Colonic mucosa (tissue), 4 donors: ENCODE results near the gene AQP5. TPM values are rescaled to one million over a fixed set of nuclear protein-coding genes. Genes with fewer than 3 reads are reported as not detected.
"Not testable (repeated sequence)": the region's sequence is repeated elsewhere in the genome, so short reads cannot be mapped to it uniquely, and the experiment has no call there.

Experiments
- DNase-seq: peaks from one replicate; pipeline ENCODE4 v3.0.0-alpha.2; 2020
- H3K27ac ChIP-seq: fragments of 200-600 bp; one replicate; pipeline ENCODE4 v1.8.0; 2021
- H3K27me3 ChIP-seq: fragments of 200-600 bp; one replicate; pipeline ENCODE4 v1.8.0; 2021
- H3K36me3 ChIP-seq: fragments of 200-600 bp; one replicate; pipeline ENCODE4 v1.8.0; 2021
- H3K4me1 ChIP-seq: fragments of 200-600 bp; one replicate; pipeline ENCODE4 v1.8.0; 2021; ENCODE audit warnings: mild to moderate bottlenecking
- H3K4me3 ChIP-seq: fragments of 200-600 bp; one replicate; pipeline ENCODE4 v1.8.0; 2021
- H3K9ac ChIP-seq, 2 donors: one replicate each; pipeline ENCODE4 v1.7.0; 2013; ENCODE audit warnings: control low read depth in 2 of 2, low read depth in 2 of 2, low read length in 2 of 2
- H3K9me3 ChIP-seq: fragments of 200-600 bp; one replicate; pipeline ENCODE4 v1.8.0; 2021
- CTCF ChIP-seq: fragments of 200-600 bp; IDR thresholded peaks from one replicate; pipeline ENCODE4 v1.8.0; 2022; ENCODE audit warnings: antibody characterized with exemption, mild to moderate bottlenecking
- intact Hi-C: fragments of 100-400 bp; cut with DNase I; formaldehyde crosslinking; loops from one replicate; pipeline ENCODE4 v1.14.1; 2022
- total RNA-seq, 2 donors: library from RNA; stranded (reverse); fragmentation: NEBNext Ultra II Directional in 1 of 2; extraction: Animal tissue kit (Norgen Biotek cat#: 25700) in 1 of 2; gene quantifications; one replicate each; pipeline ENCODE4 v1.2.1, GENCODE V29; 2021
- donor health status: healthy.
- donor health status: DM: no; HTN: no; CAD: no.
- donor health status: DM: no; HTN: no; CAD: no.

Gene AQP5
- total RNA-seq, 2 donors from 2014 or later: not detected

- H3K4me3 ChIP-seq: no peak overlapping the region
- DNase-seq: no peak
- no peak overlapping the region for H3K9ac ChIP-seq
- no peaks in the 10 kb centered on the region for H3K4me1 ChIP-seq
- H3K27me3 ChIP-seq: no peaks in the 10 kb centered on the region
- no peak for TF ChIP-seq CTCF
- H3K36me3 ChIP-seq: no peaks in the 10 kb centered on the region
- intact Hi-C loops: no loop called here
- H3K27ac ChIP-seq: no peak overlapping the region
- no peaks in the 10 kb centered on the region for H3K9me3 ChIP-seq
These were observed 26.1 kb downstream of the AQP5 start for GRCh38 chr12:49987625-49988303.

- DNase-seq, H3K27ac ChIP-seq, intact Hi-C loops, H3K9ac ChIP-seq, H3K36me3 ChIP-seq, H3K4me3 ChIP-seq, H3K27me3 ChIP-seq, H3K9me3 ChIP-seq, H3K4me1 ChIP-seq: not testable (repeated sequence)
These were observed 27.7 kb downstream of the AQP5 start for GRCh38 chr12:49989400-49989799.

- H3K36me3 ChIP-seq: no peaks in the 10 kb centered on the region
These were observed 28.6 kb downstream of the AQP5 start for GRCh38 chr12:49990273-49990672.

GRCh38 chr12:49998453-49998852 is 36.8 kb downstream of the AQP5 start:
- no peak overlapping the region for H3K4me3 ChIP-seq
- H3K9ac ChIP-seq: no peak overlapping the region
- H3K9me3 ChIP-seq: no peaks in the 10 kb centered on the region
- no peaks in the 10 kb centered on the region for H3K27me3 ChIP-seq
- no peak for DNase-seq
- H3K27ac ChIP-seq: no peak overlapping the region
- H3K4me1 ChIP-seq: no peaks in the 10 kb centered on the region
- TF ChIP-seq CTCF: no peak
- intact Hi-C loops: no loop called here
- H3K36me3 ChIP-seq: no peaks in the 10 kb centered on the region

More at GRCh38 chr12:49990273-49990672, 28.6 kb downstream of the AQP5 start:
- Histone ChIP-seq H3K27me3 (no peaks in the 10 kb centered on the region), H3K4me1 (no peaks in the 10 kb centered on the region), H3K27ac (no peak overlapping the region), H3K9me3 (no peaks in the 10 kb centered on the region), H3K4me3 (no peak overlapping the region), H3K9ac (no peak overlapping the region)
- DNase-seq: no peak
- TF ChIP-seq CTCF: no peak
- intact Hi-C loops: no loop called here

GRCh38 chr12:50003595-50003994 is 41.9 kb downstream of the AQP5 start:
- Histone ChIP-seq H3K9me3 (no peaks in the 10 kb centered on the region), H3K4me3 (no peak overlapping the region), H3K4me1 (no peaks in the 10 kb centered on the region), H3K9ac (no peak overlapping the region), H3K27me3 (no peaks in the 10 kb centered on the region), H3K27ac (no peak overlapping the region), H3K36me3 (no peaks in the 10 kb centered on the region)
- no peak for TF ChIP-seq CTCF
- intact Hi-C loops: no loop called here
- no peak for DNase-seq

GRCh38 chr12:50004696-50005095 is 43.0 kb downstream of the AQP5 start:
- intact Hi-C loops: no loop called here
- no peak overlapping the region for H3K9ac ChIP-seq

More at GRCh38 chr12:50004696-50005095, 43.0 kb downstream of the AQP5 start:
- H3K9me3 ChIP-seq: no peaks in the 10 kb centered on the region
- no peak overlapping the region for H3K27ac ChIP-seq
- no peak for TF ChIP-seq CTCF
- H3K4me3 ChIP-seq: no peak overlapping the region
- DNase-seq: no peak
- H3K4me1 ChIP-seq: no peaks in the 10 kb centered on the region
- H3K27me3 ChIP-seq: no peaks in the 10 kb centered on the region
- H3K36me3 ChIP-seq: no peaks in the 10 kb centered on the region
